GM21367 (cell line): ENCODE results near the gene KCP.
A peak's percentile ranks its signal among the peaks of the same experiment; 100 is the strongest.

Source experiments
- ATAC-seq: cut with Tn5 transposase; IDR thresholded peaks from one replicate; pipeline ENCODE4 v1.9.1; 2021; ENCODE audit not compliant: unreplicated experiment

The KCP gene

GRCh38 chr7:128876127-128876526 is 34.4 kb downstream of the KCP start:
- ATAC-seq = no peak

- no peak for ATAC-seq
Observed at GRCh38 chr7:128875523-128875948, 35.0 kb downstream of the KCP start.

- ATAC-seq = no peak
Observed at GRCh38 chr7:128874140-128875031, 36.1 kb downstream of the KCP start.

DNA sequence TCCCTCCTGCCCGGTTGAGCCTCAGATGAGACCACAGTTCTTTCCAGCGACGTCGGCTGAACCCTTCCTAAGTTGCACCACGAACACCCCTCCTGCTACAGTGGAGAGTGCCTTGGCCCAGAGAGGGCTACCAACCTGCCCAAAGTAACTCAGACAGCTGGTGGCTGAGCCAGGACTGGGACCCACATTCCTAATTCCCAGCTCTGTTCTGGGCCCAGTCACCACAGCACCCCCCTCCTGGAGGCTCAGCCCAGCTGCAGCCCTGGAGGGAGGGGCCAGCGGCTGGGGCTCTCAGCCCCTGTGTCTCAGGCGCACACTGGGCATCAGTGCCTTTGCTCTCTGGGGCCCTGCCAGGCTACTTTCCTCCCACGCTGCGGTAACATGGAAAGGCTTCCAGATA is 37.3 kb downstream of the KCP start:
- no peak for ATAC-seq

DNA sequence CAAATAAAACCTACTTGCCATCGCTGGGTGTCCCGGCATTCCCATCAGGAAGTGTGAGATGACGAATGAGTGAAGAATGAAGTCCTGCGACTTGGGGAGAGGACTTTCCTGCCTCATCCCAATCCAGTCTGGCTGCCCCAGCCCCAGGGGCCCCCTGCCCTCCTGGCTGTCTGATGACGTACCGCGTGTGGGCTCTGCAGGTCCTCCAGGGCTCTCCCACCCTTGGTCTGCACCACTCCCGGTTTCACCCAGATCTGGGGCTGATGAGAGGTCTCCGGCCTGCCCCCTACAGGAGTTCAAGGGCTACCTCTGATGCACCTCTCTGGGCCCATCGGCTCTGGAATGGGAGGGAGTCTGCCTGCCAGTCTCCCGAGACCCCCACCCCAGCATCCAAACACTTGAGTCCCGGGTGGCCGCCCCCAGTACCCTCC is 38.1 kb downstream of the KCP start:
- ATAC-seq = no peak

DNA sequence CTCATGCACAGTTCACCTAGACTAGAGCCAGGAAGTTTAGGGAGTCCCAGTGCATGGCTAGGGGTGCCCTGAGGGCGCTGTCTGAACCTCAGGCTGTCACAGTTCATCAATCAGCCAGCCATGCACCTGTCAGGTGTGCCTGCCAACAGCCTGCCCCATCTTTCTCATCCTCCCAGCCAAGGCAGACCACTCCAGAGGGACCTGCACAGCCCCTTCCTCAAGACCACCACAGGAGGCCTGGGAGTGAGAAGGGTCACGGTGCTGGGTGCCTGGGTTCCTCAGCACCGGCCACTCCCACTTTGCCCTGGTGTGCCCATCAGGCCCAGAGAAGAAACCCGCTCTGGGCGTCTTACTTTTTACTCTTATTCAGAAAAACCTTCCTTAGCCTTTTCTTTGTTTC is 39.5 kb downstream of the KCP start:
- ATAC-seq = no peak

GRCh38 chr7:128869944-128870285 is 40.6 kb downstream of the KCP start:
- no peak for ATAC-seq

- ATAC-seq = peak; percentile 54
Observed at GRCh38 chr7:128869138-128869943, 41.2 kb downstream of the KCP start.

- no peak for ATAC-seq
Observed at GRCh38 chr7:128868624-128869137, 41.8 kb downstream of the KCP start.

DNA sequence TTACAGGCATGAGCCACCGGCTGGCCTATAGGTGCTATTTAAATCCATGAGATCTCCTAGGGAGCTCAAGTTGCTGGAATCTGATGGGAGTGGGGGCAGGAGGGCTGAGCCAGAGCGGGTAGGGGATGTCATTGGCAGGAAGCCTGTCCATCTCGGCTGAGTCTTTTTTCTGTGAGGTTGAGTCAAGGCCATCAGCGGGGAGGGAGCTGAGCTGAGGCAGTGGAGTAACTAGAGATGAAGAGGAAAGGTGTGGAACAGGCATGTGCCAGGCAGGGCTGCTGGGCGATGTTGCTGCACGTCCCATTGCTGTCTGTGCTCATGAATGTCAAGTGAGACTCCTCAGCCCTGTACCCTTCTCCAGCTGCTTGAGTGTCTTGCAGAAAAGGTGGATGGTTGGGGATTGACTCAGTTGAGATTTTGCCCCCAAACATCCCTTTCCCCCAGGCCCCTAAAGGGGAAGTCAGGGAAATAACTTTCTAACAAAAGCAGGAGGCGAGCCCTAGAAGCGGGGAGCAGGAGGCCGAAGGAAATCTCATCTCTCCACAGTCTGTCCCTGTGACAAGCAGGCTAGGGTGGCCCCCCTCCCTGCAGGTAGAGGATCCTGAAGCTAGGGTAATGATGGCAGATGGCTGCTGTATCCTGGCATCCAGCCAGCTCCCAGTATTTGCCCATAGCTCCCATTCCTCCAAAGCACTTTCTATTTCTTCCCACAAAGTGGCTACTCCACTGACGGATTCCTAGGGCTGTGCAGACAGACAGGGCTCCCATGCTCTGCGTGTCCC is 42.5 kb downstream of the KCP start:
- no peak for ATAC-seq

DNA sequence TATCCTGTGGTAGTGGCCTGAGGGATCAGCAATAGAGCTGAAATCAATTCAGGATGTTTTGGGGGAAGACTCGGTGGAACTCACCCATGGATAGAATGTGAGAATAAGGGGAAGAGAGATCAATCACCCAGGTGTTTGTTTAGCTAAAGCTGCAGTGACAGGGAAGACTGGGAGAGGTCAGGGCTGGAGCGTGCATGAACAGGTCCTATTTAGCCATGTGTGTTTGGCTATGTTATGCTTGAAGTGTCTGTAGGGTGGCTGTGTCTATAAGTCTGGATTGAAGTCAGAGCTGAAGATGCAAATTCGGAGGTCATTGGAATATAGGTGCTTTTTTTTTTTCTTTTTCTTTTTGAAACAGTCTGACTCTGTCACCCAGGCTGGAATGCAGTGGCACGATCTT is 43.3 kb downstream of the KCP start:
- ATAC-seq = no peak

- no peak for ATAC-seq
Observed at GRCh38 chr7:128865996-128866877, 44.3 kb downstream of the KCP start.

- ATAC-seq = no peak
Observed at GRCh38 chr7:128865303-128865702, 45.2 kb downstream of the KCP start.

GRCh38 chr7:128863433-128863989 is 47.0 kb downstream of the KCP start:
- ATAC-seq = peak; percentile 13

GRCh38 chr7:128862571-128863432 is 47.7 kb downstream of the KCP start, which contains the start of gene ATP6V1F:
ATP6V1F (plus strand) TSS chr7:128862856; CDS start chr7:128862905, 49 bp downstream.
- peak; percentile 83 for ATAC-seq

GRCh38 chr7:128861957-128862570 is 48.4 kb downstream of the KCP start:
- no peak for ATAC-seq

DNA sequence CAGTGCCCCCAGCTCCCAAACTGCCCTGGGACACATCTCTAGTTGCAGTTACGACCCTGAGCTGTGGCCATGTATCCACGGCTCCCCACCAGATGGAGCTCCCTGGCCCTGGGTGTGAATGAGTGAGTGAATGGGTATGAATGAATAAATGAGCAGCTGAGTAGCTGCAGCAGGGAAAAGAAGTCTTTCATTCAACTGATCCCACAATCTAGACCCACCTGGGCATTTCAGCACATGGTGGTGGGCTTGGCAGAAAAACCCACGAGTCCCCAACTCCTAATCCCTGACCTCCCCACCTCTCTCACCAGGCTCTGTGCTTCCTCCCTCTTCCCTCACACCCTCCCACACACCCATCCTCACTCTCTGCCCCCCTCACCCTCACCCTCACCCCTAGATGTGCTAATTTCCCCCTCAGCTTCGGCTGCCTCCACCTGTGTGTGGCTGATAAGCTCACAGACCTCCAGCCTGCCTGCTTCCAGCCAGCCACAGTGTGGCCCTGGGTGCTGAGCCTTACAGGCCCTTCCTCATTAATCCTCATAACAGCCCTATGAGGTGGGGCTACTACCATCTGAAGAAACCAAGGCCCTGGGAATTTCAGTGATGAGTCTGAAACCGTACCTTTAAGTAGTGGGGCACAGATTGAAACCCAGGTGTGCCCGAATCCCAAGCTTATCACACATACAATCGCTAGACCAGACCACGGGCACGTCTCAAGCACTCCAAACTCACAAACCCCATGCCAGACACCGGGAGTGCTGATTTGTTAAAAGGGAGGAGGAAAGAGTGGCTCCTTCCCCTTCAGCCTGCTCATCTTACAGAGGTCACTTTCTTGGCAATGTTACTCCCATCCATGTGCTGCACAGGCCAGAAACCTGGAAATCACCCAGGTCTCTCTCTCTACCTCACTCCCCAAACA is 50.1 kb downstream of the KCP start:
- ATAC-seq = no peak
